Epithelial cell of prostate (primary cell): ENCODE data around the gene NKX1-1.

Experiments
- DNase-seq: peaks from one replicate; pipeline ENCODE4 v3.0.0-alpha.2; 2011; ENCODE audit warnings: low read depth, low spot score
- H3K27ac ChIP-seq: fragments of 450-650 bp; 2 replicates; pipeline ENCODE4 v1.5.1; 2017; ENCODE audit warnings: mild to moderate bottlenecking

Gene NKX1-1

DNA sequence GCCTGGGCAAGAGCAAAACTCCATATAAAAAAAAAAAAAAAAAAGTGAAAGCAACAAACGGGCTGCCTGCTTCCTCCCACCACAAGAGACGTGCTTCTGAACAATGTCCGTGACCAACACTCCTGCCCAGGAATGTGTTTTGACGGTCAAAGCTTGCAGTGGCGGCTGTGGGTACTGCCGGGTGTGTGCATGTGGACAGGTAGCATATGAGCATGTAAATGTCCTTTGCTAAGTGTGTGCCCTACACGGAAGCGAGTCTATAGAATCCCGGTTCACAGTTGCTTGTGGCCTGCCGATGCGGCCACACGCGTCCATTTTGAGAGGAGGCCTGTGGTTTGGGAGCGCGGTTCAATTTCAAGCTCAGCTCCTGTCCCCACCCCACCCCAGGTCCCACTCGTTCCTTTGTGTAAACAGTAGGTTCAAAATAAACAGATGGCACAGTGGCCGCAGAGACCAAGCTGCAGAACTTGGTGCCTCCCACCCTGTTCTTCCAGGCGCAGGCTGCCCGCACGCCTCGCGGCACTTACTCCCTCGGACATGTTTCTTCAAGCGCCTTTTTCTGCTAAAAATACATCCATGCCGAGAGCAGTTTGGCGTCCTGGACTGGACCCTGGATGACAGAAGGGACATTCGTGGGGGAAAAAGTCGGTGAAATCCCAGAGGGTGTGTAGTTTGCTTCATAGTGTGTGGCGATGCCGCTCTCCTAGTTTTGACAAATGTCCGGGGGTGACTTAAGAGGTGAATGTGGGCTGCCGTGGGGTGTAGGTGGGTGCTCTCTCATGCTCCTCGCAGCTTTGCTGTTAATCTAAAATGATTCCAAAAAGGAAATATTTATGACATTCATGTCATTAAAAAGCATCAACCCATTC is 11.5 kb upstream of the NKX1-1 start:
- DNase-seq = no peak
- no peak overlapping the region for H3K27ac ChIP-seq

DNA sequence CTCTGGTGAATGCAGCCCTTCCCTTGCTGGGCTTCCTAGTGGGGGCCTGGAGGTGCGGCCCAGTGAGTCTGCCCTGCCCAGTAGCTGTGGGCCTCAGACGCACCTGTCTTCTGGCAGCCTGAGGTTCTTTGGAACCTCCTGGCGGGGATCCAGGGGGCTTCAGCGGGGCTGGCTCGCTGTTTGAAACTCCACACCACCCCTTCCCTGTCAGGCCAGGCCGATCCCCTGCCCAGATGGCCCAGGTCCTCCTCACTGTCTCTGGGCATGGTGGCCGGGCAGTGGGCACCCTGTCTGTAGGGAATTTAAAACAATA is 10.7 kb upstream of the NKX1-1 start:
- no peak for DNase-seq
- H3K27ac ChIP-seq = no peak overlapping the region

DNA sequence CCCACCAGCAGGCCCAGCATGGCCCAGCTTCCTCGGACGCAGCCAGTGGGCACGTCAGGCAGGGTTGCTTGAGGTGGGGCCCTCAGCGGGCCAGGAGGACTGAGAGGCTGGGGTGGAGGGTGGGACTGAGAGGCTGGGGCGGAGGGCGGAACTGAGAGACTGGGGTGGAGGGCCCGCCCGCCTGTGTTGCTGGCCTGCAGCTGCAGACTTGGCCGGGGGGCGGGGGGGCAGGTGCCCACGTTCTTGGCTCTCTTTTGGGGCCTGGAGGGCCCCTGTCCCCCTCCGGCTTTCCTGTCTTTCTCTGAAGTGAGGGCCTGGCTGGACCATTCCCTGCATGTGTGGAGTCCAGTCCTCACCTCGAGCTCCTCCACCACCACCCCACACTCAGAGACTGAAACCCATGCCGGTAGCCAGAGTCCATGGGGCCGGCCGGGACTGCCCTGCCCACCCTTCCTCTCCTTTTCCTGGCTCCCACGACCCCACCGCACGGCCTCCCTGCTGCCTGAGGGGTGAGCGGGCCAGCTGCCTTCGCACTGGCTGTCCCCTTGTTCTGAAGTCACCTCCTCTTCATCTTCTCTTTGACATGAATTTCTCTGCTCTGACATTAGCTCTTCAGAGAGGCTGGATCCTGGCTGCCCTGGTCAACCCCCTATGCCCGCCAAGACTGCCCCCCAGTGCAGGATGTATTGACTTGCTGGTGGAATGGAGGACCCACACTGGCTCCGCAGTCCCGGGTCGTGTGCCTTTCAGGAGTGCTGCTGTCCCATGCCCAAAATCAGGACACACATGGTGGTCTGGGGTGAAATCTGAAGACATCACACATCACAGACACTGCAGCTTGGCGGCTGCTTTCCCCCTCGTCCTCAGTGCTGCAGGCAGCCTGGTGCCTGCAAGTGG is 10.1 kb upstream of the NKX1-1 start:
- no peak overlapping the region for H3K27ac ChIP-seq
- DNase-seq = no peak

DNA sequence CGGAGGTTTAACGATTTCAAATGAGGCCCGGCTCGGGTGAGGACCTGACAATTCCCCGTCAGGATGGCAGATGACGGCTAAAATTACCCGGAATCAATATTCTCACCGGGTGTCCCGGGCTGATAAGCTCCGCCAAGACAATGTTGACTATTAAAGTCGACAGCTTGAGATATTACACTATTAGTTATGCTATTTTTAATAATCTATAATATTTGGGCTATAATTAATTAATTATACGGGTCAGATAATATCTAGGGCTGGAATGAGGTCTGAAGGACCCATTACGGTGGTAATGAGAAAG is 9.4 kb upstream of the NKX1-1 start:
- H3K27ac ChIP-seq = no peak overlapping the region
- DNase-seq = no peak

DNA sequence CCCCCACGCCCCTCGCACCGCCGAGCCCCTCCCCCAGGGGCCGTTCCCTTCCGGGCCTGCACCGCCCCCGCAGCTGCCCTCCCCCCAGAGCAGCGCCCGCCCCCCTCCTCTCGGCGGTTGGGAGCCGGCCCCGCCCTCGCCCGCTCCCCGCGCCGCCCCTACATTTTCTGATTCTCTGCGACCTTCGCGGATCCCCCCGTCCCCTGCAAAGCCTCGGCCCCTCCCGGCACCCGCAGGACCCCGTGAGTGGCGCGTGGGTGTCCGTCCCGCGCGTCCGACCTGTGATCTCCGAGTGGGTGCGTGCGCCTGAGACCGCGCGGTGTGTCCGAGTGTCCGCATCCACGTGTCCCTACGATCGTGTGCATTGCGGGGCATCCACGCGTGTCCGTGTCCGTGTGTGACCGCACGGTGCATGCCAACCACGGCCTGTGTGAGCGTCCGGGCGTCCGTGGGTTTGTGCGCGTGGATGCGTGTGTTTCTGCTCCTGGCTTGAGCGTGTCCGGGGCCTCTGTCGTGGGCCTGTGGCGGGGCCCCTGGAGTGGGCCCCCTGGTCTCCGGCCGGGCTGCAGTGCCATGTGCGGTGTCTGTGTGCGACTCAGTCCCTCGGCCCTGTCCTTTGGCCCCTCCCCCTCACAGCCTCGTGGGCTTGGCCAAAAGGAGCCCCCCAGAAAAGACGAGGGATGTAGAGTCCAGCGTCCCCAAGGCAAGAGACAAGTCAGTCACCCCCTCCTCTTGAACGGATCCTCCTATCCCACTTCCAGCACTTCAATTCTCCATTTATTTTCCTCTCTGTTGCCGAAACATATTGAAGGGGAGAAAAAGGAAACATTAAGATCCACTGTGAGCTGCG is 8.8 kb upstream of the NKX1-1 start:
- no peak overlapping the region for H3K27ac ChIP-seq
- DNase-seq = no peak

DNA sequence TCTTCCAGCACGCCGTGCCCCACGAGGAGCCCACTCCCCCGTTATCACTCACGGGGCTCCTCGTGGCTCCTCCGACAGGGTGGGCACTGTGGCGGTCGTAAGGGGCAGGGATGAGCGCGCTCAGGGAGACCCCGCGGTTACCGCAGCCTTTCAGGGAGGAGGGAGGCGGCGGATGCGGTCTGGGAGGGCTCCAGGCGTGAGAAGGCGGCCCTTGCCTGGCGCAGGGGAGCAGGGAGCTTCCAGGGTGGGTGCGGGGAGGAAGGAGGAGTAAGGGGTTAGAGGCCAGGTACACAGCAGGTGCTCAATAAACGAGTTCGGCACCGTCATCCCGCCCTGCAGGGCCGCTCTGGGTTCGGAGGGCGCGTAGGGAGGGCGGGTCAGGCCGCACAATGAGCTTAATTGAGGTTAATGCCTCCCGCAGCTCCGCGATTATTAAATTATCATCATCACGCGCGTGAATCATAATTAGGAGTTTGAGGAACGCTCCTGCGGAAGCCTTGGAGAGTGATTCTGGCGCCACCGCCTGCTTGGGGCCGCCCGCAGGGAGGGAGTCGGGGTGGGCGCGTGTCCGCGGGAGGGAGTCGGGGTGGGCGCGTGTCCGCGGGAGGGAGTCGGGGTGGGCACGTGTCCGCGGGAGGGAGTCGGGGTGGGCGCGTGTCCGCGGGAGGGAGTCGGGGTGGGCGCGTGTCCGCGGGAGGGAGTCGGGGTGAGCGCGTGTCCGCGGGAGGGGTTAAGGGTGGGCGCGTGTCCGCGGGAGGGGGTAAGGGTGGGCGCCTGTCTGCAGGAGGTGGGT is 7.6 kb upstream of the NKX1-1 start:
- no peak for DNase-seq
- no peak overlapping the region for H3K27ac ChIP-seq

DNA sequence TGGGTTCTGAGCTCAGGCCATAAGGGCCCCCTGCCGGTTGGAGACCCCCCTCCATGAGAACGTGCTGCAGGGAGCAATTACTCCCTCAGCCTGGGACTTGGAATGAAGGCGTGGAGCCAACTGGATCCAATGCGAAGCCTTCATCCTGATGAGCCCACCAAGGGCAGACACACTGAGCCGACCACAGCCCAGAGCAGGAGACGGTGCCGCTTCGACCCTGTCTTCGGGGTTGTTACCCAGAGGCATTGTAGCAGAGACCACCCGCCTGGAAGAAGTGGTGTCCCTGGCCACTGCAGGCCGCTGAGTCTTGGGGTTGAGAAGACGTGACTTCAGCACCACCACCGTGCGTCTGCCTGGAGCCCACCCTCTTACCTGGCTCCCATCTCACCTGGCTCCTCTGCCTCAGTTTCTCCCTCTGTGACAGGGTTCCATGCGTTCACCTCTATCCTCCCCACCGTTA is 7.0 kb upstream of the NKX1-1 start:
- no peak for DNase-seq
- H3K27ac ChIP-seq = no peak overlapping the region

DNA sequence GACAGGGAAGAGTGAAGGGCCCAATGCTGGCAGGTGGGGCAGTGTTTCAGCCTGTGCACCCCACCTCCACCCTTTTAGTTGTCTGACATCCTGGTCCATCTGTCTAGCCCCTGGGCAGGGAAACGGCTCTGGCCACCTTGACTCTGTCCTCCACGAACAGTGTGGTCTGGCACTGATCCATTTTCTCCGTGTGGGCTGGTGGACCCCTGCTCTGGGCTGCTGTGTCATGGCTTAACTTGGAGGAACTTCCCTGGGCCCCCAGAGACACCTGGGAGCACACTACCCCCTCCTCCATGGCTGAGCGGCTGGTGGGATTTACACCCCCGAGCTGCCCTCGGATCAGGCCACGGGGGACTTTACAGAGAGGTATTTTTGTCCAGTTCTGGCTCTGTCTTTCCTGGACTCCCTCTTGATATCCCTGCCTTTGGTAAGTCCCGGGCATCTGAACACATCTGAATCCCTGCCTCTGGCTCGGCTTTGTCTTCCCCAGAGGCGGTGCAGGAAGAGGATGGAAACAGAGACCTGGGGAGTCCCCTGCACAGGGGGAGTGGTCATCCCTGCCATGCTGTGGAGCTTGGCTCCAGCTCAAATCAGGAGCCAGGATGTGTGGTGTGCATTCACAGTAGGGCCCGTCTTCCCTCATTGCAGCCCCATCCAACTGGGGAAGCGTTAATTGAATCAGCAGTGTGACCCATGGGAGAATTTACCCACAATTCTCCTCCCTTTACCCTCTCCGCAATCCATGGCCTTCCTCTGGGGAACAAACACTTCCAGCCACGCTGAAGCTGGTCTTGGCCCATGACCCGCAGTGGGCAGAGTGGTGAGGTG is 6.3 kb upstream of the NKX1-1 start:
- no peak overlapping the region for H3K27ac ChIP-seq
- no peak for DNase-seq

DNA sequence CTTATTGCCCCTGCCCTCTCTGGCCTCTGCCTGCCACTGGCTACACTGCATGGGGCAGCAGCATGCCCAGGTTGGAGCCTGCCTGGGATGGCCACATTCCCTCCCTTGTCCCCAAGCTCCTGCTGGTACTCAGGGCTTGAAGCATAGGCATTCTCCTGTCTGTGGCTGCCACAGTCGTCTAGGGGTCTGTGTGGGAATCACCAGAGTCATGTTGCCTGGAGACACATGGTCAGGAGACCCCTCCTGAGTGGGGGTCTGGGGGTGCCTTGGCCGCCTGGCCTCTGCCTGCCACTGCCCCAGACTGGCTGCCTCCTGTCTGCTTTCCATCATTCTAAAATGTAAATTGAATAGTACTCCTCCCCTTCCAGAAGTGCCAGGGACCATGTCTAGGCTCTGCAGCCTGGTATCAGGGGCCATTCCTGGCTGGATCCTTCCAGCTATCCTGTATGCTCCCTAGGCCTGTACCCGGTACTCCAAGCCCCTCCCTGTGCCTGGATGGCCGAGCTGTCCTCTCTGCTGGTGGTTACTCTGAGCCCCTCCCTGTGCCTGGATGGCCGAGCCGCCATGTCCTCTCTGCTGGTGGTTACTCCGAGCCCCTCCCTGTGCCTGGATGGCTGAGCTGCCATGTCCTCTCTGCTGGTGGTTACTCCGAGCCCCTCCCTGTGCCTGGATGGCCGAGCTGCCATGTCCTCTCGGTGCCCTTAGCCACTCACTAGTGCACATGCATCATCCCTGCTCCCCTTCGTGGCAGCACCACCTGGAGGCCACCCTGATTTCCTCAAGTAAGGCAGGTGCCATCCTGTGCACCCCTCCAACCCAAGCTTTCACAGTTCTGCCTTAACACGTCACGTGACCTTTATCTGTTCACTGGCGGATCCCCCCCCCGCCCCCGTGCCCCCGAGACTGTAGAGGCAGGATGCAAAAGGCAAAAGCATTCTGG is 5.5 kb upstream of the NKX1-1 start:
- DNase-seq = no peak
- H3K27ac ChIP-seq = no peak overlapping the region

DNA sequence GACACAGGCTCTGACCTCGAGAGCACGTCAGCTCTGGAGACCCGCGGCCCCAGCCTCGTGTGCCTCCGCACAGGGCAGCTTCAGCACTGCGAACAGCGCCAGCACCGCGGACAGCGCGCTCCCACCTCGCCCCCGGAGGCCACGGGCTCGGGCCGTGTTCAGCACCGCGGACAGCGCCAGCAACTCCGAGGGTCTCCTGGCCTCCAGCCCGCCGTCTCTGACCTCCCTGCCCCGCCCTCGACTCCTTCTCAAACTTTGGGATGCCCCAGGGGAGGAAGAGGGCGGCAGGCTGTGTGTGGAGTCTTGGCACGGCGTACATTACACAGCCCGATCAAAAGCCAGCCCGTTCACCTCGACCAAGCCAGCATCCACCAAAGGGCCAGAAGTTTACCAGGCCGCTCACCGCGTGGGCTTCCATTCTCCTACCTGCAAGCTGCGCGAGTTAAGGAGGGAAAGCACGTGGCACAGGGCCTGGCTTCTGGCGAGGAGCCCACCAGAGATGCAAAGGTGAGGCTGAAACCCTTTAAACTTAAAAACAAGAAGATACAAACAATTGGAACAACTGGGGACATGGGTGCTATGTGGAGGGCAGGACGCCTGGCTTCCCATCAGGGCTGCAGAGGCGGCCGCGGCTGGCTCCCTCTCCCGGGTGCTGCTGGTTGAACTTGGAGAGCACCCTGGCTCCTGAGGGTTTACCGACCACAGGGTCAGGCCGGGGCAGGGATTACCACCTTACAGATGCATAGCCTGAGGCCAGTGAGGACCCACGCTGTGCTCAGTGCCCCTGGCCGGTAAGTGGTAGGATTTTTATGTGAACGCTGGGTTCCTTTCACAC is 4.5 kb upstream of the NKX1-1 start:
- no peak overlapping the region for H3K27ac ChIP-seq
- no peak for DNase-seq

DNA sequence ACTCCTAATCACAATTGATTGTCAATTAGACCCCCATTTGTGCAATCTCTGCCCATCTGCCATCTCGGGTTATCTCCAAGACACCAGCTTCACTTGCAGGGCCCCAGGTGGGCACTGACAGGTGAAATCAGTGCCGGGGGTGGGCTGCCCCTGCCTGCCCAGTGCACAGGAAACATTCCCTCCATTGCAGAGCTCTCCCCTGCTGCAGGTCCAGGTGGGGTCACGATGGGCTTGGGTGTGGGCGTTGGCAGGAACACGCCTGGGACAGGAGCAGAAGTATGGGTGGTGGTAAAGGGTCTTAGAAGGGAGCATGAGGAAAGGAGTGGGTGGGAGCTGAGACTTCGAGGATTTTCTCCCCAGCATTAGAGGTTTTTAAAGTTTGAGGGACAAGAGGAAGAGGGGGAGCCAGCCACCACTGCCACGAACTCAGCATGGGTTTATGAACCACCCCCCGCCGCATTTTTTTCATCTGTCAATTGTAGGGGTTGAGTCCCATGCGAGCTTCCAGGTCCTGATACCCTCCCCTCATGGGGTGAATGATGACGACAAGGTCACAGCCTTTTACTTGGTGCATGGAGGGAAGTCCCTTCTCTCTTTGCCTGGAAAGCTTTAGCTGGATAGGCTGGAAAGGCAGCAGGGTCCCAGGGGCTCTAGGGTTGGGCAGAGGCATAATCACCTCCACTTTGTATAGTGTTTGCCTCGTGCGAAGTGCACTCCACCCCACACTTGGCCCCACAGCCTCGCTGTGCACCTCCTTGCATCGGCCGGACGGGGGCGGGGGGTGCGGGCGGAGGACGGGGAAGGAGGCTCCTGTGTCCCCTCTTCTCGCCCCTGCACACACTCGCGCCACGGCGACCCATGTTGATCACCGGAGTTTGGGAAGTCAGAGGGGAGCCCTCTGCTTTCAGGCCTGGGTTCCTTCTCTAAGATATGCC is 3.5 kb upstream of the NKX1-1 start:
- no peak overlapping the region for H3K27ac ChIP-seq
- DNase-seq = no peak

DNA sequence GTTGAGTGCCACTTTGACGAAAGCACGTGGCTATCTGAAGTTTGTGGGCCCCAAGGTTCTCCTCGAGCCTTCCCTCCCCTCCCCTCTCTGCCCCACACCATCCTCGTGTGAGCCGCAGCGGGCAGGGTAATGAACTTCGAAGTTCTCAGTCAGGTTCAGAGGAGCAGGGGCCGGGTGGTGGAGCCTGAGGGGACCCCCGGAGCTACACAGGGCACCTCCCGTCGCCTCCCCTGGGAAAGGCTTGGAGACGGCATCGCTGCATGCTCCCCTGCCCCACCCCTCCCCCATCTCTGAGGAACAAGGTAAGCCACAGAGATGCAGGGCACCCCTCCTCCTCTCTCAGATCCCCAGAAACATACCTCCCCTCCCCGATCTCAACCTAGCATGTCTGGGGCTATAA is 2.8 kb upstream of the NKX1-1 start:
- DNase-seq = no peak

DNA sequence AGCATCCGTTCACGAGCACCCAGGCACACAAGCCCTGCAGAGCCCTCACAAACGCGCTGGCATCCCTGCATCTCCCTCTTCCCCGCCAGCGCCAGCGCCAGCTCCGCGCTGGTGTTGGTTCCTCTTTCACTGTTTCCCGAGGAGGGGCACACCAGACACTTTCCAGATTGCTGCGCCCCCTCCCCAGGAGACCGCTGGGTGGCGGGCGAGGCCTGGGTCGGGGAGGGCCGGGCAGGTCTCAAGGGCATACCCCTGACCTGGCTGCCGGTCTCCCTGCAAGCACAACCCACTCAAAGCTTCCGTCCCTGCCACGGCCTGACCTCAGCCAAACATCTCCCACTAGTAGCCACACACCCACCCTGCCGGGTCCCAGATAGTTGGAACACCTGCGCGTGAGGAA is 2.2 kb upstream of the NKX1-1 start:
- DNase-seq = no peak
- H3K27ac ChIP-seq = no peak overlapping the region

More for the DNA sequence above, 2.8 kb upstream of the NKX1-1 start:
- no peak overlapping the region for H3K27ac ChIP-seq

DNA sequence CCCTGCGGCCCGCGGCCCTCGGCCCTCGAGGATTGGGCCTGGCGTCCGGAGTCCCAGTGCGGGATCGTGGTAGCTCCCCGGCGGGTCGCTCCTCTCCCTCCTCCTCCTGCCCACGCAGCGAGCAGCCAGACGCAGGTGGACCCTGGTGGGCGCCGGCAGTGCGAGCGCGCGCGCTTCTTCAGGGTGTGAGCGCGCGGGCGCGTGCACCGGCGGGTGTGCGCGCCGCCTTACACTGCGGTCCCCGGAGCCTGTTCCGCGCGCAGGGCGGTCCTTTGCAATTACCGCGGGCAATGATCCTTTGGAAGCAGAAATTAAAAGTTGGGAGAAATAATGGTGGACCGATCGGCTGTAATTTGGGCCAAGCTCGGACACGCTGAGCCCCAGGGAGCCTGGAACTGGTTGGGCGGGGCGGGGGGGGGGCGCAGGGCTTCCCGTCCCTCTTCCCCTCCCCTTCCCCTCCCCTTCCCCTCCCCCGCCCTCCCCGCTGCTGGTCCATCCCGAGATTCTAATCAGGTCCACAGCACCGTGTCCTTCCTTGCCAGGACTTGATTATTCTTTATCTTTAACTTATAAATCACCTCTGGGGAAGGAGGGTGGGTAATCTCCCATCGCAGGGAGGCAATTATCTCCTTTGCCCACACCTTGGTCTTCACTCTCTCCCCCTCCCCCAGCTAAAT is 1.6 kb upstream of the NKX1-1 start:
- DNase-seq = no peak

DNA sequence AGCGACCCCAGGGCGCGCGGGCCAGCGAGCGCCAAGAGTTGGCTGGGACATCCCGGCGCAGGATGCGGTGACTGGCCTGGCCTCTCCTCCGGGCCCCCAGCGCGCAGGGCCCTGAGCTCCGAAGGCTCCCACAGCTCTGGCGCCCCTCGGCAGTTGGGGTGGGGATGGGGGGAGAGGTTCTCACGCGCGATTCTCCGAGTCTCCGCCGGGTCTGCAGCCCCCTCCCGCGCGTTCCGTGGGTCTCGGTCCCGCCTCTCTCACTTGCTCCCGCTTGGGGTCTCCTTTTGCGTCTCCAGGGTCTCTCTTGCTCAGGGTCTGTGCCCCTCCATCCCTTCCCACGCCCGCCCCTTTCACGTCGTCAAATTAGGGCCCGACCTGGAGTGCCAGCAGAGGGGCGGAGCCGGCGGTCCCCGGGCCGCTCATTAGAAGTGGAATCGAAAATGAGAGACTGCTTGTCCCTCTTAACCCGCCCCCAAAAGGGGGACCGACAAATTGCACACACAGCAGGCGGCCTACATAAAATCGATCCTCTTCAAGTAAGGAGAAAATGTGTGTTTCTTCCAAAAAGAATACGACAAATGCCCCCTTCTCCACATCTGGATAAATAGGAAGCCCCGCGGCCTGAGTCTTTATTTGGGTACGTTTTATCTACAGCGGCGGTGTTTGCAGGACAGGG is 877 bp upstream of the NKX1-1 start:
- no peak for DNase-seq
- H3K27ac ChIP-seq = no peak overlapping the region

More for the DNA sequence above, 1.6 kb upstream of the NKX1-1 start:
- H3K27ac ChIP-seq = no peak overlapping the region
